Chondrocyte (in vitro differentiated cells): ENCODE results near the gene SULT1C3. TPM values are rescaled to one million over a fixed set of nuclear protein-coding genes. Genes with fewer than 3 reads are reported as not detected.

Experiments
- DNase-seq: peaks from one replicate; pipeline ENCODE4 v3.0.0; 2021; ENCODE audit warnings: mixed read lengths, low spot score
- H3K27ac Mint-ChIP-seq: one replicate; pipeline ENCODE4 v1.8.0; 2021; ENCODE audit warnings: mild to moderate bottlenecking, moderate library complexity, mixed read lengths; ENCODE audit not compliant: unreplicated experiment
- H3K27me3 Mint-ChIP-seq: 2 replicates; pipeline ENCODE4 v1.8.0; 2021; ENCODE audit warnings: low read depth, mixed read lengths
- H3K36me3 Mint-ChIP-seq: 2 replicates; pipeline ENCODE4 v1.8.0; 2021; ENCODE audit warnings: low read depth, mixed read lengths
- H3K4me1 Mint-ChIP-seq: 2 replicates; pipeline ENCODE4 v1.8.0; 2021; ENCODE audit warnings: low read depth, mild to moderate bottlenecking, mixed read lengths
- H3K4me3 Mint-ChIP-seq: one replicate; pipeline ENCODE4 v1.8.0; 2021; ENCODE audit warnings: mild to moderate bottlenecking, moderate library complexity, mixed read lengths; ENCODE audit not compliant: unreplicated experiment
- H3K9me3 Mint-ChIP-seq: 2 replicates; pipeline ENCODE4 v1.8.0; 2021; ENCODE audit warnings: low read depth, mixed read lengths
- CTCF ChIP-seq: fragments of 200-600 bp; sonication (generic); IDR thresholded peaks from 2 replicates; pipeline ENCODE4 v1.5.0; 2021; ENCODE audit warnings: antibody characterized with exemption, mild to moderate bottlenecking, moderate library complexity
- total RNA-seq: library from RNA; stranded (reverse); gene quantifications from 3 replicates; pipeline ENCODE4 v1.2.1, GENCODE V29; 2021

SULT1C3 gene
- total RNA-seq, 1 donor from 2014 or later: not detected

GRCh38 chr2:108220191-108220590, 19.6 kb upstream of the SULT1C3 start:
- H3K36me3 Mint-ChIP-seq: peaks cover 2% of the 10 kb centered on the region
- no peak overlapping the region for H3K27ac Mint-ChIP-seq
- H3K9me3 Mint-ChIP-seq: peaks cover 23% of the 10 kb centered on the region
- no peak for DNase-seq
- no peaks in the 10 kb centered on the region for H3K4me1 Mint-ChIP-seq
- TF ChIP-seq CTCF: no peak
- H3K4me3 Mint-ChIP-seq: no peak overlapping the region
- H3K27me3 Mint-ChIP-seq: no peaks in the 10 kb centered on the region

- H3K36me3 Mint-ChIP-seq: peaks cover 2% of the 10 kb centered on the region
- DNase-seq: no peak
- no peaks in the 10 kb centered on the region for H3K27me3 Mint-ChIP-seq
- no peak overlapping the region for H3K4me3 Mint-ChIP-seq
- H3K4me1 Mint-ChIP-seq: no peaks in the 10 kb centered on the region
- no peak for TF ChIP-seq CTCF
- no peak overlapping the region for H3K27ac Mint-ChIP-seq
- H3K9me3 Mint-ChIP-seq: peaks cover 23% of the 10 kb centered on the region
Measured at GRCh38 chr2:108220942-108221541, 18.7 kb upstream of the SULT1C3 start.

GRCh38 chr2:108222261-108222660, 17.5 kb upstream of the SULT1C3 start:
- peaks cover 2% of the 10 kb centered on the region for H3K36me3 Mint-ChIP-seq
- DNase-seq: no peak
- TF ChIP-seq CTCF: no peak
- H3K27me3 Mint-ChIP-seq: peaks cover 4% of the 10 kb centered on the region
- no peak overlapping the region for H3K4me3 Mint-ChIP-seq
- H3K9me3 Mint-ChIP-seq: peaks cover 23% of the 10 kb centered on the region
- no peaks in the 10 kb centered on the region for H3K4me1 Mint-ChIP-seq
- H3K27ac Mint-ChIP-seq: no peak overlapping the region

- no peaks in the 10 kb centered on the region for H3K4me1 Mint-ChIP-seq
- TF ChIP-seq CTCF: no peak
- H3K36me3 Mint-ChIP-seq: peaks cover 2% of the 10 kb centered on the region
- peaks cover 23% of the 10 kb centered on the region for H3K9me3 Mint-ChIP-seq
- no peak overlapping the region for H3K27ac Mint-ChIP-seq
- no peak for DNase-seq
- H3K27me3 Mint-ChIP-seq: peaks cover 8% of the 10 kb centered on the region
- no peak overlapping the region for H3K4me3 Mint-ChIP-seq
Measured at GRCh38 chr2:108223573-108223972, 16.2 kb upstream of the SULT1C3 start.

GRCh38 chr2:108224022-108224421, 15.7 kb upstream of the SULT1C3 start:
- Mint-ChIP-seq H3K27me3 (peaks cover 8% of the 10 kb centered on the region), H3K36me3 (peaks cover 2% of the 10 kb centered on the region), H3K9me3 (peaks cover 23% of the 10 kb centered on the region), H3K4me1 (no peaks in the 10 kb centered on the region), H3K27ac (no peak overlapping the region), H3K4me3 (no peak overlapping the region)
- no peak for DNase-seq
- TF ChIP-seq CTCF: no peak
